ENCODE data around the gene SOBP. TPM values are rescaled to one million over a fixed set of nuclear protein-coding genes. Genes with fewer than 3 reads are reported as not detected.
A peak's percentile ranks its signal among the peaks of the same experiment; 100 is the strongest.

Gene SOBP
- total and polyA plus RNA-seq, 2 experiments from 2014 or later: 1.5 to 3.0 TPM

DNA sequence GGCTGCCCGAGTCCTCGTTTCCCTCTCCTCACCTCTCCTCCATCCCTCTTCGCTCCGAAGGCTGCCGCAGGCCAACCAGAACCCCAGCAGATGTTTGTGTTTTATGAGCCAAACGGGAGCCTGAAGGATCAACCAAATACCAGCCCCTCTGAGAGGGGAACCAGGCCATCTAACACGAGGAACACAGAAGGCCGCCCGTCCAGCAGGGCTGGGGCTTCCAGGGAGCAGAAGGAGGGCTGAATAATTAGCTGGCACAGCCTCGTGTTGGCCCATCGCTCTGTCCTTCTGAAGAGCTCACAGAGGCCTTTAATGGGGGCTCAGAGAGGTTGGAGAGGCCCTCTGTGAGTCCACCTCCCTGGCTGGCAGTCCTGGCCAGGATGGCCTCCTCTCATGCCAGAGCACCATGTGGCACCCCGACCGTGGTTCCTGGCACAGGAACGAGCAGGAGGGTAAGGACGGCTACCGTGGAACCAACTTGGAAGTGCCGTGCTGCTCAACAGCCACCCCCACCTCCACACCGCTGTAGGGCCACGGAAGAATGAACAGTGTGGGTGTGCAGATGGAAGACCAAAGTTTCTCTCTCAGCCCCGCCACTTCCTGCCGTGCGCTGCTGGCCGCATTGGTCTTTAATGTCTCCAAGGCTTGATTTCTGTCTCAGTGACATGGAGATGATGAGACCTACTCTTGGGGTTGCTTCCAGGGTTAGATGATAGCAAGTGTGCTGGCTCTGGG, 179.0 kb downstream of the SOBP start:
- peaks cover 10% of the 10 kb centered on the region for H3K27me3 Mint-ChIP-seq (ENCODE audit: insufficient read depth, low read depth, poor library complexity)
- no peak overlapping the region for H3K4me3 ChIP-seq
- H3K4me1 ChIP-seq (ENCODE audit: insufficient read depth): peaks cover 41% of the 10 kb centered on the region
- no peaks in the 10 kb centered on the region for H3K27me3 ChIP-seq (ENCODE audit: insufficient read depth)
- H2AFZ ChIP-seq: peak overlapping the region; percentile 8; the same call in 1 of the 2 replicates
- no peak overlapping the region for H3K4me3 Mint-ChIP-seq
- H3K4me2 ChIP-seq: no peak overlapping the region
- no peak for TF ChIP-seq EZH2 (IDR thresholded peaks at IDR 0.05; ENCODE audit: low read depth, unreplicated experiment)
- TF ChIP-seq EZH2phosphoT487 (IDR thresholded peaks at IDR 0.05; ENCODE audit: unreplicated experiment): no peak
- no peak for TF ChIP-seq CREB1 (CRISPR knock-in tag; IDR thresholded peaks at IDR 0.05; ENCODE audit: low read depth)
- no peak for TF ChIP-seq STAT1 (IDR thresholded peaks at IDR 0.05; ENCODE audit: unreplicated experiment)
- no peak for TF ChIP-seq POLR2AphosphoS5 (IDR thresholded peaks at IDR 0.05; ENCODE audit: low read depth)
- TF ChIP-seq JUNB (IDR thresholded peaks at IDR 0.05; ENCODE audit: unreplicated experiment): no peak
- TF ChIP-seq, protein P1, sequence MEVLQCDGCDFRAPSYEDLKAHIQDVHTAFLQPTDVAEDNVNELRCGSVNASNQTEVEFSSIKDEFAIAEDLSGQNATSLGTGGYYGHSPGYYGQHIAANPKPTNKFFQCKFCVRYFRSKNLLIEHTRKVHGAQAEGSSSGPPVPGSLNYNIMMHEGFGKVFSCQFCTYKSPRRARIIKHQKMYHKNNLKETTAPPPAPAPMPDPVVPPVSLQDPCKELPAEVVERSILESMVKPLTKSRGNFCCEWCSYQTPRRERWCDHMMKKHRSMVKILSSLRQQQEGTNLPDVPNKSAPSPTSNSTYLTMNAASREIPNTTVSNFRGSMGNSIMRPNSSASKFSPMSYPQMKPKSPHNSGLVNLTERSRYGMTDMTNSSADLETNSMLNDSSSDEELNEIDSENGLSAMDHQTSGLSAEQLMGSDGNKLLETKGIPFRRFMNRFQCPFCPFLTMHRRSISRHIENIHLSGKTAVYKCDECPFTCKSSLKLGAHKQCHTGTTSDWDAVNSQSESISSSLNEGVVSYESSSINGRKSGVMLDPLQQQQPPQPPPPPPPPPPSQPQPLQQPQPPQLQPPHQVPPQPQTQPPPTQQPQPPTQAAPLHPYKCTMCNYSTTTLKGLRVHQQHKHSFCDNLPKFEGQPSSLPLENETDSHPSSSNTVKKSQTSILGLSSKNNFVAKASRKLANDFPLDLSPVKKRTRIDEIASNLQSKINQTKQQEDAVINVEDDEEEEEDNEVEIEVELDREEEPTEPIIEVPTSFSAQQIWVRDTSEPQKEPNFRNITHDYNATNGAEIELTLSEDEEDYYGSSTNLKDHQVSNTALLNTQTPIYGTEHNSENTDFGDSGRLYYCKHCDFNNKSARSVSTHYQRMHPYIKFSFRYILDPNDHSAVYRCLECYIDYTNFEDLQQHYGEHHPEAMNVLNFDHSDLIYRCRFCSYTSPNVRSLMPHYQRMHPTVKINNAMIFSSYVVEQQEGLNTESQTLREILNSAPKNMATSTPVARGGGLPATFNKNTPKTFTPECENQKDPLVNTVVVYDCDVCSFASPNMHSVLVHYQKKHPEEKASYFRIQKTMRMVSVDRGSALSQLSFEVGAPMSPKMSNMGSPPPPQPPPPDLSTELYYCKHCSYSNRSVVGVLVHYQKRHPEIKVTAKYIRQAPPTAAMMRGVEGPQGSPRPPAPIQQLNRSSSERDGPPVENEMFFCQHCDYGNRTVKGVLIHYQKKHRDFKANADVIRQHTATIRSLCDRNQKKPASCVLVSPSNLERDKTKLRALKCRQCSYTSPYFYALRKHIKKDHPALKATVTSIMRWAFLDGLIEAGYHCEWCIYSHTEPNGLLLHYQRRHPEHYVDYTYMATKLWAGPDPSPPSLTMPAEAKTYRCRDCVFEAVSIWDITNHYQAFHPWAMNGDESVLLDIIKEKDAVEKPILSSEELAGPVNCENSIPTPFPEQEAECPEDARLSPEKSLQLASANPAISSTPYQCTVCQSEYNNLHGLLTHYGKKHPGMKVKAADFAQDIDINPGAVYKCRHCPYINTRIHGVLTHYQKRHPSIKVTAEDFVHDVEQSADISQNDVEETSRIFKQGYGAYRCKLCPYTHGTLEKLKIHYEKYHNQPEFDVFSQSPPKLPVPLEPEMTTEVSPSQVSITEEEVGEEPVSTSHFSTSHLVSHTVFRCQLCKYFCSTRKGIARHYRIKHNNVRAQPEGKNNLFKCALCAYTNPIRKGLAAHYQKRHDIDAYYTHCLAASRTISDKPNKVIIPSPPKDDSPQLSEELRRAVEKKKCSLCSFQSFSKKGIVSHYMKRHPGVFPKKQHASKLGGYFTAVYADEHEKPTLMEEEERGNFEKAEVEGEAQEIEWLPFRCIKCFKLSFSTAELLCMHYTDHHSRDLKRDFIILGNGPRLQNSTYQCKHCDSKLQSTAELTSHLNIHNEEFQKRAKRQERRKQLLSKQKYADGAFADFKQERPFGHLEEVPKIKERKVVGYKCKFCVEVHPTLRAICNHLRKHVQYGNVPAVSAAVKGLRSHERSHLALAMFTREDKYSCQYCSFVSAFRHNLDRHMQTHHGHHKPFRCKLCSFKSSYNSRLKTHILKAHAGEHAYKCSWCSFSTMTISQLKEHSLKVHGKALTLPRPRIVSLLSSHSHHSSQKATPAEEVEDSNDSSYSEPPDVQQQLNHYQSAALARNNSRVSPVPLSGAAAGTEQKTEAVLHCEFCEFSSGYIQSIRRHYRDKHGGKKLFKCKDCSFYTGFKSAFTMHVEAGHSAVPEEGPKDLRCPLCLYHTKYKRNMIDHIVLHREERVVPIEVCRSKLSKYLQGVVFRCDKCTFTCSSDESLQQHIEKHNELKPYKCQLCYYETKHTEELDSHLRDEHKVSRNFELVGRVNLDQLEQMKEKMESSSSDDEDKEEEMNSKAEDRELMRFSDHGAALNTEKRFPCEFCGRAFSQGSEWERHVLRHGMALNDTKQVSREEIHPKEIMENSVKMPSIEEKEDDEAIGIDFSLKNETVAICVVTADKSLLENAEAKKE (CRISPR knock-in tag; IDR thresholded peaks at IDR 0.05): no peak
- no peak for TF ChIP-seq NANOG (IDR thresholded peaks at IDR 0.05; ENCODE audit: borderline replicate concordance)
- TF ChIP-seq ZNF114 (CRISPR knock-in tag; IDR thresholded peaks at IDR 0.05): no peak
- TF ChIP-seq, protein P2, sequence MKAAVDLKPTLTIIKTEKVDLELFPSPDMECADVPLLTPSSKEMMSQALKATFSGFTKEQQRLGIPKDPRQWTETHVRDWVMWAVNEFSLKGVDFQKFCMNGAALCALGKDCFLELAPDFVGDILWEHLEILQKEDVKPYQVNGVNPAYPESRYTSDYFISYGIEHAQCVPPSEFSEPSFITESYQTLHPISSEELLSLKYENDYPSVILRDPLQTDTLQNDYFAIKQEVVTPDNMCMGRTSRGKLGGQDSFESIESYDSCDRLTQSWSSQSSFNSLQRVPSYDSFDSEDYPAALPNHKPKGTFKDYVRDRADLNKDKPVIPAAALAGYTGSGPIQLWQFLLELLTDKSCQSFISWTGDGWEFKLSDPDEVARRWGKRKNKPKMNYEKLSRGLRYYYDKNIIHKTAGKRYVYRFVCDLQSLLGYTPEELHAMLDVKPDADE (IDR thresholded peaks at IDR 0.05): no peak
- TF ChIP-seq, protein P3, sequence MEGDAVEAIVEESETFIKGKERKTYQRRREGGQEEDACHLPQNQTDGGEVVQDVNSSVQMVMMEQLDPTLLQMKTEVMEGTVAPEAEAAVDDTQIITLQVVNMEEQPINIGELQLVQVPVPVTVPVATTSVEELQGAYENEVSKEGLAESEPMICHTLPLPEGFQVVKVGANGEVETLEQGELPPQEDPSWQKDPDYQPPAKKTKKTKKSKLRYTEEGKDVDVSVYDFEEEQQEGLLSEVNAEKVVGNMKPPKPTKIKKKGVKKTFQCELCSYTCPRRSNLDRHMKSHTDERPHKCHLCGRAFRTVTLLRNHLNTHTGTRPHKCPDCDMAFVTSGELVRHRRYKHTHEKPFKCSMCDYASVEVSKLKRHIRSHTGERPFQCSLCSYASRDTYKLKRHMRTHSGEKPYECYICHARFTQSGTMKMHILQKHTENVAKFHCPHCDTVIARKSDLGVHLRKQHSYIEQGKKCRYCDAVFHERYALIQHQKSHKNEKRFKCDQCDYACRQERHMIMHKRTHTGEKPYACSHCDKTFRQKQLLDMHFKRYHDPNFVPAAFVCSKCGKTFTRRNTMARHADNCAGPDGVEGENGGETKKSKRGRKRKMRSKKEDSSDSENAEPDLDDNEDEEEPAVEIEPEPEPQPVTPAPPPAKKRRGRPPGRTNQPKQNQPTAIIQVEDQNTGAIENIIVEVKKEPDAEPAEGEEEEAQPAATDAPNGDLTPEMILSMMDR (conservative IDR thresholded peaks at IDR 0.05; ENCODE audit: low read depth in 2 of 2): no peak
- TF ChIP-seq ZNF331 (CRISPR knock-in tag; IDR thresholded peaks at IDR 0.05; ENCODE audit: low read depth): no peak
- peaks cover 29% of the 10 kb centered on the region for H3K4me1 Mint-ChIP-seq
- no peaks in the 10 kb centered on the region for H3K9me3 Mint-ChIP-seq
- no peaks in the 10 kb centered on the region for H3K36me3 ChIP-seq (ENCODE audit: insufficient read depth)
- H3K27ac Mint-ChIP-seq: no peak overlapping the region
- H4K20me1 ChIP-seq (replicated peaks; ENCODE audit: insufficient read depth): no peaks in the 10 kb centered on the region
- H3K9me2 ChIP-seq (ENCODE audit: insufficient read depth): peaks cover 20% of the 10 kb centered on the region
- DNase-seq (ENCODE audit: low spot score) (no peak), ATAC-seq (no peak)
- H3K79me2 ChIP-seq (replicated peaks; ENCODE audit: insufficient read depth): no peaks in the 10 kb centered on the region
- H3K27ac ChIP-seq (ENCODE audit: low read depth): no peak overlapping the region
- no peaks in the 10 kb centered on the region for H3F3A ChIP-seq (replicated peaks; ENCODE audit: low read depth)
- H3K36me3 Mint-ChIP-seq (ENCODE audit: low read depth): no peaks in the 10 kb centered on the region; the same call in 2 of the 3 replicates
